ENCODE data around the gene SUCLG2.

- TF ChIP-seq CTCF (IDR thresholded peaks at IDR 0.05) (no peak), POLR2A (IDR thresholded peaks at IDR 0.05) (no peak), POLR2AphosphoS5 (IDR thresholded peaks at IDR 0.05) (no peak), EP300 (IDR thresholded peaks at IDR 0.05) (no peak)
Observed at GRCh38 chr3:67481126-67481525, 173.3 kb downstream of the SUCLG2 start.
